ENCODE data around the gene SUGCT.
"Not testable (repeated sequence)": the region's sequence is repeated elsewhere in the genome, so short reads cannot be mapped to it uniquely, and the experiment has no call there.

SUGCT gene

DNA sequence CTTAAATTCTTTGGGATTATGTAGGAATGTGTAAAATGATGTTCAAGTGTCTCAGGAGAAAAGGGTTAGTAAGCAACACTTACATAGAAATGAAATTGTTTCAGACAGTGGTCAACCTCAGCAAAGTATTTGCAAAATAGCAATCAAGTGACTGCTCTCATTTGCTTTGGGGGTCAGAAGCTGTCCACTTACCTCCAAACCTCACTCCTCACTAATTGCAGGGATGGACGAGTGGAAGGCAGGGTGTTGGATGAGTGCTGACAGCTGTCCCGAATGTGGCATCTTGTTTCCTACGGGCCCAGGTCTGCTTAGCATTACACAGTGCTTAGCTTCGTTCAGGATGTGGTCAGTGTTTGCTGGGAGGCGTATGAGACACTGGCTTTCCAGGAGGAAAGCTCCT is 437.0 kb downstream of the SUGCT start:
- no peak for DNase-seq (ENCODE audit: low read depth in 2 of 2)

DNA sequence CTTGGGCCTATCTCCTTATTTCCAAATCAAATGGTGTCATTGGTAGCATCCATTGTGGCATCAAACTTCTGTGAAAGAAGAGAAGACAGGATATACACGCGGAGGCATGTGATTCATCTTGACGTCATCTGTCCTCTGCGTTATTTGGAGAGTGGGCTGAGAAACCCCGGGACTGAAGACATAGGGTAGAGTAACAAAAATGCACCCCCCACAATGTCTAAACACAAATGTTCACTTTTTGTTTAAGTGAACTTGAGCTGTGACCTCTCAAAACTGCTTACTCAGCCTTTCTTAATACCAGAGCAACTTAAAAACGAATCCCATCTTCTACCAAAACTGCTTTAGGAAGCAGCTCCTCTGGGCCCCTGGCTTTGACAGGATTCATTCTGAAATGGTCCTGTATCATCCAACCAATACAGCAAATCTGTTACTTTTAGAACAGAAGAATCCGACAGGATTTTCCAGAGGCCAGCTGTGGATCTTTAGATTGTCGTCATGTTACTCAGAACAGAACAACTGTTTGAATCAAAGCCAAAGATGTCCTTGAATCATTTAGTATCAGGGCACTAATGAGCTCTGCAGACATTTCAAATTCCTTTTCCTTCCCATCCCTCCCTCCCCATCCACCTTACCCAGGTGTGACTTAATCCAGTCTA is 438.1 kb downstream of the SUGCT start:
- DNase-seq (ENCODE audit: low read depth in 2 of 2) = no peak

DNA sequence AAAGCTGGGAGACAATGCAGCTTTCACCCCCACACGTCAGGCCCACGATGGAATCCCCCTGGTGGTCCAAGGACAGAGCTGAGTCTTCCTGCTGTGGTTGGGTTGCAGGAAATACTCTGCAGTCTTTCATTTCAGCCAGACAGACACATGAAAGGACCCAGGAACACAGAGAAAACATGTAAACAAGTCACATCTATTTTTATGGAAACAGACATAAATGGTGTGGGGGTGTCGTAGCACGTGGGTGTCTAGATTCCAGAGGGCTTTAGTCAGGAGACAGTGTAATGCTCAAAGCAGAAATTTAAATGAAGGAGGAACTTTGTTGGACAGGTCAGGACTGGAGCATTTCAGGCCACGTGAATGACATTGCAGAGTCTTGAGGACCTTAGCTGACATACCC is 444.6 kb downstream of the SUGCT start:
- no peak for DNase-seq (ENCODE audit: low read depth in 2 of 2)

DNA sequence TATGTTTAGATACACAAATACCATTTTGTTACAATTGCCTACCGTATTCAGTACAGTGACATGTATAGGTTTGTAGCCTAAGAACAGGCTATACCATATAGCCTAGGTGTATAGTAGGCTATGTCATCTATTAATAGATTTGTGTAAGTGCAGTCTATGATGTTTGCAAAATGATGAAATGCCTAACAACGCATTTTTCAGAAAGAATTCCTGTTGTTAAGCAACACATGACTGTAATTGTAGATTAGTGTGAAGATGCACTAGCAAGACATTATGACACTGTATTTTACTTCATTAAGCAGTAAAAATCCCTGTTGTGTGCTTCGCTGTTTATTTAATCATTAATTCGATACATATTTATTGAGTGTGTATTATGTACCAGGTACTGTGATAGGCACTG is 446.0 kb downstream of the SUGCT start:
- no peak for DNase-seq (ENCODE audit: low read depth in 2 of 2)

DNA sequence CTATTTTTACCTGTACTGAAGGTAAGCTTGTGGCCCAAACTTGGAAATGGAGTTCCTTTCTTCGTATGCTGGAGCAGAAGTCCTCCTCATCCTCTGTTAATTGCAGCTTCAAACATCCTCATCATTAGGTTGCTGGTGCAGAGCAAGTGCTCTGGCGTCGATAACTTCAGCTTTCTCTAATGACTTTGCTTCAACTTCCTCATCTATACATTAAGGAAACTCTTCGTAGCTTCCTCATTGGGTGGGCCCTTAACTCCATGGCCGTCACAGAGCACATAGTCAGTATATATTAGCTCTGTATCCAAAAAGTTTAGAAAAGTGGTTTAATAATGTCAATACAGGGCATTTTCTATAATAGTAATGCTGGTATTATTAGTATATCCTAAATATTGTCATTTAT is 447.7 kb downstream of the SUGCT start:
- DNase-seq (ENCODE audit: low read depth in 2 of 2) = no peak

DNA sequence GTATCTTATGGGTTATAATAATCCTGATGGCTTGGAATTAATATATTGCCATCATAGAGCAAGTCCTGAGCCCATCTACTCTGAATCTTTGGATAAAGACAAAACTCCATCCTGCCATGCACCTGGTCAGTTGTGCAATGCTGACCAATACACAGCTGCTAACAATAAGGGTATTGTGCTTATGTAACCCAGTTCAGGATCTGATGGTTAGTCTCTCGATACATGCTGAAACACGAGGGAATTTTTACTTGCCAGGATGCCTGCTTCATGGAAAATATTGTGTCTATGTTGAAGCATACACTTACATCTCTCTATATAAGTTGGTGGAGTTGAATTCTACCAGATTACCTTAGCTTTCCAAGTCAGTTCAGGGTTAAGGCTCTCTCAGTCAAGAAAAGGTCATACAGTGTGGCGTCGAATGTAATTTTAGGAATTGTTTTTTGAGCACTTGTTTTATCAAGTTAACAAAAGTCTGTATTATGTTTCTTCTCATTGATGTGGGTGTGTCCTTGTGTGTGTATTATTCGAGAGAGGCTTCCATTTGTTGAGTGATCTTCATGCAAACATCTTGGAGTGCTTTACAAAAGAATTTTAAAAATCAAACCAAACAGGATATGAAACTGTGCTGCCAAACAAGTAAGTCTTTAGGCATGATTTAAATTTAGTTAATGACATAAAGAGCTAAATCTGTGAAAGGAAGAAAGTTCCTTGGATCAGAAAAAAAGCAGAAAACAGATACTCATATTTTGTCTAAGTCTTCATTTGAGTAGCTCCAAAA is 449.1 kb downstream of the SUGCT start:
- DNase-seq (ENCODE audit: low read depth in 2 of 2) = no peak

DNA sequence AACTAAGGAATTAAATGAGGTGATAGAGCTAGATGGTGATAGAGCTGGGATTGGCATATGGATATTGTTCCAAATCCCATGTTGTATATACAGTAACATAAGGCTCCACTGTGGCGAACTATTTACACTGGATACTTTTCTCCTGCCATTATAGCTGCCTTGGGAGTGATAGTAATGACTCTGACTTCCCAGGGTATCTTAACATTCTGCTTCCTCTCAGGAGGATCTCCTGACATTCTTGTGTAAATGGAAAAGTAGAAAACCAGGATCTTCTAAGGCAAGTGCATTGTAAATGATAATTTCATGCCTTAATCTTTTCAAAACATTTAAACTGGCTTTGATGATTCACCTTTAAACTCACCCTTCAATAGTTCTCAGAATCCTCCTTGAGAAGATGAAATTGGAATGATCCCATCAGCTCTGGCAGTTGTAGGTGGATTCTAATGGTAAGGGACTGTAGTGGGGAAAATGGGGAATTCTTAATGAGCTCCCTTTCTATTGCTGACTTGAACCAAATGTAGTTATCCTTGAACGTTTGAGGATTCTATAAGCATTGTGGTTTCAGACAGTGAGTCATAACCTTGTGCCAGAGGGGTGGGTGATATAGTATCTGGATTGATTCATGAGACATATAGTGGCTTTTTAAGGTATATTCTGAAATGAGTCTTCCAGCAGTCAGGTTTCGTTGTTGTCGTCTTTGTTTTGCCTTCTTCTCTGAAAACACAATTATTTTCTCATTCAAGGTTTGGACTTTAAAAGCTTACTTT is 450.0 kb downstream of the SUGCT start:
- no peak for DNase-seq (ENCODE audit: low read depth in 2 of 2)

DNA sequence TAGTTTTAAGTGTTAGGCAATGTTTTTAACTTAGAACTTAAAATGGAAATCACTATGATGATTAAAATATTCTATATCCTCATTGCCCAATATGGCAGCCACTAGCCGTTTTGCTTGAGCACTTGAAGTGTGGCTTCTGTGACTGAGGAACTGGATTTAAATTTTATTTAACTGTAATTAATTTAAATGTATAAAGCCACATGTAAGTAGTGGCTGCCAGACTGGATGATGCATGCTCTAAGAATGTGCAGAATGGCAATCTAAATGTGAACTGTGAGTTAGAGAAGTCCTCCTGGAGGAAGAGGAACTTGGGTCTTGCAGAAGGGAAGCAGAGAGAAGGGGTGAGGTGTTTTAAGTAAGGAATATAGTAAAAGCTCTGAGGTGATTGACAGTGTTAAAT is 451.4 kb downstream of the SUGCT start:
- DNase-seq (ENCODE audit: low read depth in 2 of 2) = no peak

DNA sequence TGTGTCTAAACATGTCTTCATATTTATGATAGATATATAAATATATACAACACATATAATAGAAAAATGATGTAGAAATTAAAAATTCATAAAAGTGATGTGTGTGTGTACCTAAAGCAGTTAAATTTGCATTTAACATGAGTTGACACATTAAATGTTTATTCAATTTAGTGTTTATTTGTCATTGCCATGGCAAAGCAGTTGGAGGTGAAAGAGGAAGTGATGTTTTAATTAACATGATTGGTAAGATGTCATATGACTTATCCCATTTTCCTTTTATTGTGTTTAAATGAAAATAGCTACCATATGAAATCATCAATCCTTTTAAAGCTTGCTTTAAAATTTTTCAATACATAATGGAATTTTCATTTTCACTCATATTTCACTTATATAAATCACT is 452.6 kb downstream of the SUGCT start:
- no peak for DNase-seq (ENCODE audit: low read depth in 2 of 2)

DNA sequence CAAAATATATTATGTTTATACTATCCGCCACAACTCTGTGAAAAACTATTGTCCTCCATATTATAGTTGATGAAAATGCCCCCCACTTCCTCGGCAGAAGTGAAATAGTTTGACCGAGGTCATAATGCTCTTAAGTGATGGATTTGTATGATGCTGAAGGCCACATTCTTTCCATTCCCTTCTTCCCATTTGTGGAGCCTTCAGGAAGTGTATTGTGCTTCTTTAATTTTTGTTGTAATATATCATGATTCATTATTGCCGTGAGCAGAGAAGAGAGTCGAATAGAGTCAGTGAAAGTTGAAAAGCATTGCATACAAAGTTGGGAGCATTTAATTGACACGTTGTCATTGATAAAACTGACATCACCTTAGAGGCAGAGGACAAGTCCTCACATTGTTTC is 460.3 kb downstream of the SUGCT start:
- DNase-seq (ENCODE audit: low read depth in 2 of 2) = no peak

DNA sequence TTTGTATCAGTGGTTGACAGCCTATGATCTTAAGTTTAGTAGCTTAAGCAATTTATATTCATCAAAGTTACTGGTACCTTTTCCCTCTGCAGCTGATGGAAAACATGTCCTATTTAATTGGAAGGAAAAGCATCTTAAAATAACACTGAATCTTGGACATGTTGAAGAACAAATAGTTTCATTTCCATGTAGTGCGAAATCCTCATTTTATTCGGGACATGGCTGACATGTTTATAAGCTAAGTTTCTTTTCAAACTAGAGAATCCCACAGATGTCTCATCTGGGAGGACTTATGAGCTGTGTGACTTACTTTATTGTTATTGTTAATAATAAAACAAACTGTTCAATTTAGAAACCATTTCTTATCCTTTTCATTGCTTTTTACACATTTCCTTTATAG is 461.0 kb downstream of the SUGCT start:
- no peak for DNase-seq (ENCODE audit: low read depth in 2 of 2)

DNA sequence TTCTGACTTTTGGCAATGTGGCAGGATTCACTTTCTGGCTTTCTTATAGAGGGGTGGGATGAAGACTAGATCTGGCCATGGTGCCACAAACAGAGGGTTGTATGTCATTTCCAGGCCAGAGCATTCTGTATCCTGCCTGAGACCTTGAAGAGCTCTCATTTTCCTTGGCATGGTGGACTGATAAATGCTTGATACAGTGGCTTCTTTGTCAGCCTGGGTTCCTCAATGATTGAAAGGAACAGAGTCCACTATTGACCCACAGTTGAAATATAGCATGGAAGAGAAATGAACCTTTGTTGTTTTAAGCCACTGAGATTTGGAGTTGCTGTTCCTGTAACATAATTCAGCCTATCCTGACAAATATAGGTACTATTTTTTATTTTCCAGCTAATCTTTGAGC is 462.7 kb downstream of the SUGCT start:
- DNase-seq (ENCODE audit: low read depth in 2 of 2) = no peak

DNA sequence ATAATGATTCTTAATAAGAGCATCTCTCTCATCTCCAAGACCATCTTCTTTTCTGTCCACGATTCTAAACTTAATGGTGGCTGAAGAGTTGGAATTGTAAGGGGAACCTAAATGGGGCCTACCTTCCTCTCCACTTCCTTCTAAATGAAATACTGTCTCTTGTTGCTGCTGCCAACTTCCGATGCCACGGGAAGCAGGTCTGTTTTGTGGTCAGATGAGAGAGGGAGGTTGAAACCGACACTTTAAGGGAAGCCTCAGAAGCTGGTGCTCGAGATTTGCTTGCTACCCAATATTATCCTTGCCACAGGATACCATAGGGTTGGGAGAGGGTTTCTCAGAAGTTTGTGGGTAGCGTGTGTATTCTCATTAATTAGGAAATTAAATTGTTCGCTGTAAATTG is 464.1 kb downstream of the SUGCT start:
- DNase-seq (ENCODE audit: low read depth in 2 of 2) = no peak

DNA sequence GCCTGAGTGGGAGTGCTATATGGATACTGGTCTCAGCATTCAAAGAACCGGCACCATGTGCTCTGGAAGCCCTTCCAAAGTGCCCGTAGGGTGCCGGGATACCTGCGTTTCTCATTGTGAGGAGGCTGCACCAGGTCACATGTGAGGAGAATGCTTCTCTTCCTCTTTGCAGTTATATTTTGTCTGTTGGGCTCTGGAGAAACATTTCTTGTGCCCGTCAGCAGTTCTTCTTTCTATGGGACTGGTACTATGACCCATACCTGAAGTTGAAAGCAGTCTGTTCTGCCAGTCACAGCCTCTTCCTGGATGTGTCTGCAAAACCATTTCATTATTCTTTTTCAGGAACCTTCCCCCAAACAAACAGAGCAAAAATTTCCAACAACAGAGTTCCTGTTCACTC is 465.0 kb downstream of the SUGCT start:
- DNase-seq (ENCODE audit: low read depth in 2 of 2) = no peak

DNA sequence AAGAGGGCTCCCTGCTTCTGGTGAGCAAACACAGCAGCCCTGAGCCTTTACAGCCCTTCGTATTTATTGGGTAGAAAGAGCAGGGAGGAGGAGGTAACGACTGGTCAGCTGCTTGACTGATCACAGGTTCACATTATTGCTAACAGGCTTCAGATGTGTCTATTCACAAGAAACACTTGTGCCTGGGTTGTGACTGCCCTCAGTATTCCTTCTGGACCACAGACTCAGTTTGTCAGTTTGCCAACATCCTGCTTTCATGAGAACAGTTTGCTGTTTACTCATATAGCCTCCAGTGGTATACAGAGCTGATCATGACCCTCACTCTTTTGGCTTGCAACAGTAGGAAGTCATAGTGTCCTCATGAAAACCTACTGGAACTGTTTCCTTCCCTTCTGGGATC is 467.5 kb downstream of the SUGCT start:
- not testable (repeated sequence) for DNase-seq (ENCODE audit: low read depth in 2 of 2)

DNA sequence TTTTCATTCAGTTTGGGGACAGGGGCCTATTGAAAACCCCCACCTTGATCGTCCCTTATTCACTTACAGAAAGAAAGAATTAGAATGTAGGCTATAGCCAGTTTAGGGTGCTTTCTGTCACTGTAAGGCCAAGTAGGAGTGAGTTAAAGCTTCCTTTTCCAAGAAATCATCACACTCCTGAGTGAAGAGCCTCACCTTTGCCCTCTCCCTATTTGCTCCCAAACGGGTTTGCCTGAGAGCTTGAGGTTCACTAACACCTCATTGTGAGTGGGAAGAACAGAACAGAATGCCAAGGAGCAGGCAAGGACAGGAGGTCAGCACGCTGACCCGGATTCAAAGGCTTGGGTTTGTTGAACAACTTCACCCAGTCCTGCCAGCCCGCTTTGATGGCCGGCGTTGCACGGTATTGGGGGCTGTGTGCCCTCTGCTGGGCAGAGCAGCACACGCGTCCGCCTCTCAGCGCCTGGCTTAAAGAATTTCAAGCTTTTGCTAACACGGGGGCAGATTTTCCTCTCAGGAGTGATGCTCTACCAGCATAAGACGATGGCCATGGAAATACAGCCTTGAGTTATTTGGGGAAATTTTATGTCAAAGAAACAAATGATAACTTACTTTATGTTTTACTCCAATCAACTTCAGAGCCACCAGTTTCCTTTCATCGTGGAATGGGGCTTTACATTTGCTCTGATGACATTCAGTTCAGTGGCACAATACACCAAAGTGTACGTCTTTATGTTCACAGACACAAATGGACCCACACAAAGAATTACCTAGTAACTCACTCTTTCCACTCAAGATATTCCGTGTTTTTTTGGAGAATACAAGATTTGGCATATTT is 470.0 kb downstream of the SUGCT start:
- no peak for DNase-seq (ENCODE audit: low read depth in 2 of 2)

DNA sequence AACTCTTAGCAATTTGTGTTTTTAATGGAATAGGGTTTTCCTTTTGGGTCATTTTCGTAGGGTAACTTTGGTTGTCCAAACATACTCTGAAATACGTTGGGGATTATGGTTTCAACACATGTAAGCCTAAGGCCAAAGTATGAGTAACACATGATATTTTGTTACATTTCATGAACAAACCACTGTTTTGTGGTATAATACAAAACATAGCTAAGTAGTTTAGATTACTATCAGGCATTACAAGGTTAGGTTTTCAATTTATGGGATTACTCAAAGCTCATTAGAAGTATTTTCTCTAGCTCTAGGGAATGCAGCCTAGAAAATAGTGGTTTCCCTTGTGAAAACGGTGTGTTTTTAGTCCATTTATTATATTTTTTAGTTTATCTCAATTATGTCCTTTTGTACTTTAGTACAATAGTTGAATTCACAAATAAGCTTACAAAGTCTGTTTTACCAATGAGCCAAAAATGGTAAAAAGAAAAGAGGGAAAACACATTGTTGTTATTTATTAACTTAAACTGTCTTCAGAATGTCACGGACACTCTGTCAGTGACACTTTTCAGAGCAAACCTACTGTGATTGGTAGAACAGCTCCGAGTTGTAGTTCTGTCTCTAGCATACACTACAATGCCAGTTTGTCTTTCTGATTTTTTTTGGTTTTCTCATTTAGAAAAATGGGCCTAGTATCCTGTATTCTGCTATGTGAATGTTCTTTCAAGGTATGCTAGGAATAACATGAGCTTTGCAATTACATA is 473.7 kb downstream of the SUGCT start:
- DNase-seq (ENCODE audit: low read depth in 2 of 2) = no peak

DNA sequence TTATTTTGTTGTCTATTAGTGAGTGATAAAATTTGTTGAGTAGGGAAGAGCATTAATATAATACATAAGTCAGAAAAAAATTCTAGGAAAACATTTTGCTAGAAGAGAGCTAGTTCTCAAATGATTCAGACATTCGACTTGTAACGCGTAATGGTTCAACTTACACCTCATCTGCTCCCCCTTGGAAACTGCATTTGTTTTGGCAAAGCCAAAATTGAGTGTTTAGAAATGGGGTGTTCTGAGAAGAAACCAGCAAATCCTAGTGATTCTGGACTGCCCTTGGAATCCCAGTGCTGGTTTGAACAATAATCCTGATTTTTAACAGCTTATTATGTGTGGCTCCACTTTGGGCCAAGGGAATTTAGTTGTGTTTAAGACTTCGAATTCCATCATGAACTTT is 475.7 kb downstream of the SUGCT start:
- DNase-seq (ENCODE audit: low read depth in 2 of 2) = no peak

DNA sequence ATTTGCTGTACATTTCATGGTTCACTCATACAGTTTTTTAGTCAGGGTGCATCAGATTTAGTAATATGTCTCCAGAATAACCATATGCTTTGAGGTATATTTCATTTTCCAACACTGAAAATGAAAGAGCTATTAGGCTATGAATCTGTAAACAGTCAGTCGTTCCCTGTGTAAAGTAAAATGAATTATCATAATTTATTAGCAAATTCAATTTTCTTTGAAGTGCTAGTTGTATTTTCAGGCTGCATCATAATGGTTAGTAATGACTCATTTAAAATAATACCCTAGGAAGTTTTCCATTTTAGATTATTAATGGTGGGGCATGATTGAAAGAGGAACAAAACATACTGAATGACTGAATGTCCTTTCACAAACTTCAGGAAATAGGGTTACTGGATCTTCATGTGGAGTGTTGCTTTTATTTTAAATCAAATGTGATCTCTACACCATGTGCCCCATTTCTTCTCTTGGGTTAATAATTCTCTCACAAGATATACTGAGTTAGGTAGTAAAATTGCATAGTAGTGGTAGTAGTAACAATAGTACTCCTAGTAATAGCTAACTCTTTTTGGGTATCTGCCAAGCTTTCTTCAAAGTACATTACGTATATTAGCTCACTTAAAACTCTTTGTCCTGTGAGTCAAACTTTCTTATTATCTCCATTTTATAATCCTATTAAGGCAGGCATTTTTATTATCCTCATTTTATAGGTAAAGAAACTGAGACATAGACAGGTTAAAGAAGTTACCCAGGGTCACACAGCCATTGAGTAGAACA is 476.5 kb downstream of the SUGCT start:
- no peak for DNase-seq (ENCODE audit: low read depth in 2 of 2)

DNA sequence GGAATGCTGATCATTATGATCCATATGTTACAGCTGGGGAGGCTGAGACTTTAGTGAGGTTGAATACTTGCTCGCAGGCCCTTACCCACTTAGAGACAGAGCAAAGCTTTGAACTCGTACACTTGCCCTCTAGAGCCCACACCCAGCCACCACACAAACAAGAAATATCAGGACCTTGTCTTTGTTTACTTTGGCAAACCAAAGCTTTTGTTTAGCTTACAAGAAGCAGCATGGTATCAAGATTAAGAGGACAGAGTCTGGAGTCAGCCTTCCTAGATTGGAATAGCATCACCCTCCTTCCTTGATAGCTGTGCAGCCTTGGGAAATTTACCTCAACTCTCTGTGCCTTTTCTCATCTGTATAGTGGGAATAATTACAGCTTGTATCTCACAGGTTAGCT is 477.5 kb downstream of the SUGCT start:
- DNase-seq (ENCODE audit: low read depth in 2 of 2) = no peak

DNA sequence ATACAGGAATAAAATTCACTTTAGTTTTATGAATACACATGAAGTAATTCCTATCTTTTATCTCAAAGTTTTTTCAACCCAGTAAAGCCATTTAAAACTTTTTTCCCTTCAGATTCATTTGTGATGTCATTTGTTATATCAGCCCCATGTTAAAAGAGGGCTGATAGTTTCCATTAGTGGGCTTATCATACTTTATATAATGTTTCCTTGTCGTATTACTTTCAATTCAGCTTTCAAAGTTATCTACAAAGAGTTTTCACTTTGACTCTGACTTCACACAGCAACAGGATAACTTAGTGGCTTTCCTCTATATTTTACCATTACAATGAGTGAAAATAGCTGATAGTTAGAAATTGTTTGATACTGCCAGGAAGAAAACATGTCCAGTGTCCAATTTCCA is 484.8 kb downstream of the SUGCT start:
- no peak for DNase-seq (ENCODE audit: low read depth in 2 of 2)
